H9 (cell line): Measurements from ENCODE around the gene STK11. TPM values are rescaled to one million over a fixed set of nuclear protein-coding genes. Genes with fewer than 3 reads are reported as not detected.

ENCODE experiments used
- DNase-seq: peaks from one replicate; pipeline ENCODE4 v3.0.0-alpha.2; 2017
- H2AFZ ChIP-seq: one replicate; pipeline ENCODE4 v1.6.1; 2013; ENCODE audit warnings: mild to moderate bottlenecking, low read length, control low read depth, moderate library complexity
- H2AK5ac ChIP-seq: 2 replicates; pipeline ENCODE4 v1.6.1; 2013; ENCODE audit warnings: low read length, control low read depth, mixed read lengths; ENCODE audit not compliant: insufficient read length
- H2BK120ac ChIP-seq: one replicate; pipeline ENCODE4 v1.6.1; 2013; ENCODE audit warnings: low read depth, mild to moderate bottlenecking, low read length, control low read depth, inconsistent platforms; ENCODE audit not compliant: poor library complexity, severe bottlenecking
- H2BK12ac ChIP-seq: 2 replicates; pipeline ENCODE4 v1.6.1; 2013; ENCODE audit warnings: low read length, control low read depth, mixed read lengths, low read depth; ENCODE audit not compliant: insufficient read length
- H2BK15ac ChIP-seq: 2 replicates; pipeline ENCODE4 v1.6.1; 2013; ENCODE audit warnings: low read depth, low read length, control low read depth
- H2BK20ac ChIP-seq: one replicate; pipeline ENCODE4 v1.6.1; 2013; ENCODE audit warnings: low read depth, mild to moderate bottlenecking, low read length, control low read depth, inconsistent platforms; ENCODE audit not compliant: poor library complexity, severe bottlenecking
- H2BK5ac ChIP-seq: 2 replicates; pipeline ENCODE4 v1.6.1; 2013; ENCODE audit warnings: low read length, control low read depth, mixed read lengths; ENCODE audit not compliant: insufficient read length
- H3K14ac ChIP-seq: 2 replicates; pipeline ENCODE4 v1.6.1; 2013; ENCODE audit warnings: low read length, control low read depth; ENCODE audit not compliant: insufficient read depth
- H3K18ac ChIP-seq: 2 replicates; pipeline ENCODE4 v1.6.1; 2013; ENCODE audit warnings: low read depth, mild to moderate bottlenecking, mixed read lengths, low read length, control low read depth; ENCODE audit not compliant: insufficient read length
- H3K23ac ChIP-seq: 2 replicates; pipeline ENCODE4 v1.6.1; 2013; ENCODE audit warnings: low read length, control low read depth, mixed read lengths, low read depth; ENCODE audit not compliant: insufficient read length
- H3K23me2 ChIP-seq: 2 replicates; pipeline ENCODE4 v1.6.1; 2013; ENCODE audit warnings: low read depth, mild to moderate bottlenecking, mixed read lengths, low read length, control low read depth; ENCODE audit not compliant: insufficient read length, poor library complexity, severe bottlenecking
- H3K27ac ChIP-seq: 2 replicates; pipeline ENCODE4 v1.5.1; 2013; ENCODE audit warnings: low read length, control low read depth, mixed read lengths, low read depth; ENCODE audit not compliant: insufficient read length
- H3K27me3 ChIP-seq: 2 replicates; pipeline ENCODE4 v1.6.1; 2013; ENCODE audit warnings: low read length, control low read depth, inconsistent platforms; ENCODE audit not compliant: insufficient read depth
- H3K4ac ChIP-seq: 2 replicates; pipeline ENCODE4 v1.6.1; 2013; ENCODE audit warnings: low read depth, mild to moderate bottlenecking, control low read depth, inconsistent platforms, low read length, moderate library complexity
- H3K4me1 ChIP-seq: 2 replicates; pipeline ENCODE4 v1.6.1; 2013; ENCODE audit warnings: low read length, control low read depth, inconsistent platforms; ENCODE audit not compliant: insufficient read depth
- H3K4me2 ChIP-seq: 2 replicates; pipeline ENCODE4 v1.6.1; 2013; ENCODE audit warnings: low read length, control low read depth, mixed read lengths; ENCODE audit not compliant: insufficient read length, insufficient read depth
- H3K56ac ChIP-seq: 2 replicates; pipeline ENCODE4 v1.6.1; 2013; ENCODE audit warnings: low read depth, mild to moderate bottlenecking, mixed read lengths, low read length, control low read depth; ENCODE audit not compliant: insufficient read length
- H3K79me1 ChIP-seq: 2 replicates; pipeline ENCODE4 v1.6.1; 2013; ENCODE audit warnings: low read depth, mild to moderate bottlenecking, moderate library complexity, low read length, control low read depth, inconsistent platforms; ENCODE audit not compliant: insufficient read depth, poor library complexity, severe bottlenecking
- H3K79me2 ChIP-seq: 2 replicates; pipeline ENCODE4 v1.6.1; 2013; ENCODE audit warnings: low read length, control low read depth, inconsistent platforms; ENCODE audit not compliant: insufficient read depth
- H3K9ac ChIP-seq: 2 replicates; pipeline ENCODE4 v1.6.1; 2013; ENCODE audit warnings: low read length, control low read depth, mixed read lengths; ENCODE audit not compliant: insufficient read length; ENCODE audit errors: extremely low read depth
- H3K9me3 ChIP-seq: one replicate; pipeline ENCODE4 v1.6.1; 2013; ENCODE audit warnings: low read depth, low read length, inconsistent platforms; ENCODE audit not compliant: control insufficient read depth
- H3T11ph ChIP-seq: one replicate; pipeline ENCODE4 v1.6.1; 2013; ENCODE audit warnings: mild to moderate bottlenecking, low read length, control low read depth, inconsistent platforms
- H4K20me1 ChIP-seq: one replicate; pipeline ENCODE4 v1.6.1; 2013; ENCODE audit not compliant: control insufficient read depth, insufficient read length, insufficient read depth
- H4K5ac ChIP-seq: 2 replicates; pipeline ENCODE4 v1.6.1; 2013; ENCODE audit warnings: low read depth, mild to moderate bottlenecking, mixed read lengths, low read length, control low read depth; ENCODE audit not compliant: insufficient read length
- H4K8ac ChIP-seq: replicated peaks from 2 replicates; pipeline ENCODE4 v1.6.1; 2013; ENCODE audit warnings: low read length, control low read depth, mixed read lengths, low read depth; ENCODE audit not compliant: insufficient read length
- H4K91ac ChIP-seq: 2 replicates; pipeline ENCODE4 v1.6.1; 2013; ENCODE audit warnings: low read depth, mild to moderate bottlenecking, moderate library complexity, mixed read lengths, low read length, control low read depth; ENCODE audit not compliant: insufficient read length
- H3K27ac Mint-ChIP-seq, 3 experiments: 2 replicates in 2 of 3; 3 replicates in 1 of 3; pipeline ENCODE4 v1.8.0; 2020 to 2021; ENCODE audit warnings: mixed read lengths in 3 of 3, mild to moderate bottlenecking in 1 of 3, moderate library complexity in 1 of 3
- H3K27me3 Mint-ChIP-seq: 2 replicates; pipeline ENCODE4 v1.8.0; 2021; ENCODE audit warnings: low read depth, mild to moderate bottlenecking, moderate library complexity, mixed read lengths
- H3K36me3 Mint-ChIP-seq, 3 experiments: 2 replicates in 2 of 3; 3 replicates in 1 of 3; pipeline ENCODE4 v1.8.0; 2020 to 2021; ENCODE audit warnings: low read depth in 3 of 3, mixed read lengths in 3 of 3; ENCODE audit not compliant: insufficient read depth in 1 of 3
- H3K4me1 Mint-ChIP-seq, 2 experiments: 2 replicates each; pipeline ENCODE4 v1.8.0; 2020; ENCODE audit warnings: mixed read lengths in 2 of 2
- H3K4me3 Mint-ChIP-seq, 2 experiments: 2 replicates in 1 of 2; 3 replicates in 1 of 2; pipeline ENCODE4 v1.8.0; 2020 to 2021; ENCODE audit warnings: mild to moderate bottlenecking in 2 of 2, mixed read lengths in 2 of 2, moderate library complexity in 1 of 2
- H3K9me3 Mint-ChIP-seq, 2 experiments: 2 replicates in 1 of 2; 3 replicates in 1 of 2; pipeline ENCODE4 v1.8.0; 2020; ENCODE audit warnings: mild to moderate bottlenecking in 2 of 2, mixed read lengths in 2 of 2, moderate library complexity in 1 of 2
- CTCF ChIP-seq: fragments of 200-600 bp; sonication (generic); conservative IDR thresholded peaks from 3 replicates; pipeline ENCODE4 v1.8.0; 2021; ENCODE audit warnings: antibody characterized with exemption, mild to moderate bottlenecking
- WGBS: extraction: QIAGEN DNeasy Blood & Tissue Kit; methylation state at CpG from one replicate; pipeline ENCODE4 v1.1.7; 2013; ENCODE audit warnings: missing lambda C conversion rate, low lambda C conversion rate, mixed read lengths; ENCODE audit not compliant: insufficient read length; ENCODE audit errors: extremely low coverage; 5-methylcytosine and 5-hydroxymethylcytosine counted together
- total RNA-seq: library from RNA; stranded (reverse); gene quantifications from 2 replicates; pipeline ENCODE4 v1.2.1, GENCODE V29; 2021

The STK11 gene
- total RNA-seq, 1 experiment from 2014 or later: 74.3 TPM

GRCh38 chr19:1223018-1223855, 17.7 kb downstream of the STK11 start:
- H3K23me2 ChIP-seq: no peaks in the 10 kb centered on the region
- no CpG with 5 or more reads among the region's 48 CpGs for WGBS
- TF ChIP-seq CTCF: peak; percentile 69
- H3K27me3 ChIP-seq: no peaks in the 10 kb centered on the region
- no peak overlapping the region for H3K56ac ChIP-seq
- H3K18ac ChIP-seq: no peak overlapping the region
- no peak overlapping the region for H4K91ac ChIP-seq
- no peaks in the 10 kb centered on the region for H4K20me1 ChIP-seq
- no peak overlapping the region for H4K8ac ChIP-seq
- H3K27ac ChIP-seq: no peak overlapping the region
- H3K79me1 ChIP-seq: peaks cover 4% of the 10 kb centered on the region
- Mint-ChIP-seq H3K9me3 (no peaks in the 10 kb centered on the region), H3K36me3 (peaks cover 2 to 13% (median 6%) of the 10 kb centered on the region in 3 experiments; a peak in 6 of 7 replicates), H3K4me3 (no peak overlapping the region), H3K4me1 (peaks cover 0 to under 1% of the 10 kb centered on the region in 2 experiments; a peak in 1 of 4 replicates), H3K27me3 (no peaks in the 10 kb centered on the region), H3K27ac (peak overlapping the region in 1 of 3 experiments; percentile 77; a peak in 1 of 7 replicates)
- DNase-seq: peak; percentile 81
- no peak overlapping the region for H2BK5ac ChIP-seq
- no peak overlapping the region for H3K23ac ChIP-seq
- H2AFZ ChIP-seq: no peak overlapping the region
- no peak overlapping the region for H3T11ph ChIP-seq
- H4K5ac ChIP-seq: no peak overlapping the region
- no peak overlapping the region for H2BK15ac ChIP-seq
- no peak overlapping the region for H3K4ac ChIP-seq
- H3K14ac ChIP-seq: no peak overlapping the region
- H3K9me3 ChIP-seq: no peaks in the 10 kb centered on the region
- H2BK20ac ChIP-seq: no peak overlapping the region
- H2BK12ac ChIP-seq: no peak overlapping the region
- H2BK120ac ChIP-seq: no peak overlapping the region
- no peak overlapping the region for H3K4me2 ChIP-seq
- H3K4me1 ChIP-seq: no peaks in the 10 kb centered on the region
- H2AK5ac ChIP-seq: no peak overlapping the region
- no peak overlapping the region for H3K9ac ChIP-seq
- H3K79me2 ChIP-seq: no peaks in the 10 kb centered on the region
